ENCODE data around the gene ZXDC.

Gene ZXDC

DNA sequence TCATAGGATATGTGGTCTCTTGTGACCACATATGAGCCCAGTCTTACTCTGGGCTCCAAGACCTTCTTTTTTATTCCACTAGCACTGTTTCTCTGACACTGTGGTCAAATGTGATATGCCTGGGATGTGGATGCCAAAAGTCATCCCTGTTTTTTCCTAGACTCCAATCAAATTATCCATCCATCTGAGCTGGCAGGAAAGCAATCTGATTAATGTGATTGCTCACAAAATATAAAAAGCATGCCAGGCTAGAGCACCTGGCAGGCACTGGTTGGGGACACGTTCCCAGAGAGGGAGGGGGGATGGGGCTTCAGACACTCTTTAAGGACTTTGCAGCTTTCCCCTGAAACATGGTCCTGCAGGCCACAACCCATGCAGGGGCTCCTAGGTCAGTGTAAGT lies 84.1 kb downstream of the ZXDC start:
- DNase-seq, result no peak

DNA sequence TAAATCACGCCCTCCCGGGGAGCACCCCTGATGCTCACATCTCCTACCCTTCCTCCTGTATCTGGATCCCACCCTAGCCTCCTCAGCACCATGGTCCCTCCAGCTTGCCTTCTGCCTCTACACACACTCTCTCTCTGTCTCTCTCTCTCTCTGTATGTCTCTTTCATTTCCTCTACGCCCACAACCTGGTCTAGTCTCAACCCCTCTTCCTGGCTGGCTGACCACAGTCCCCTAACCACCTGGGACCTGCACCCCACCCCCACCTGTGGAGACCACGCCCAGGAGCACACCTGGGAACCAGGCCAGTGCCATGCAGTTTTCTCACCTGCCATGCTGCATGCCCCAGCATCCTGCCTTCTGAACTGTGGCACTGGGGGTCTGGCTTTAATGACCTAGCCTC lies 84.9 kb downstream of the ZXDC start:
- no peak for DNase-seq

DNA sequence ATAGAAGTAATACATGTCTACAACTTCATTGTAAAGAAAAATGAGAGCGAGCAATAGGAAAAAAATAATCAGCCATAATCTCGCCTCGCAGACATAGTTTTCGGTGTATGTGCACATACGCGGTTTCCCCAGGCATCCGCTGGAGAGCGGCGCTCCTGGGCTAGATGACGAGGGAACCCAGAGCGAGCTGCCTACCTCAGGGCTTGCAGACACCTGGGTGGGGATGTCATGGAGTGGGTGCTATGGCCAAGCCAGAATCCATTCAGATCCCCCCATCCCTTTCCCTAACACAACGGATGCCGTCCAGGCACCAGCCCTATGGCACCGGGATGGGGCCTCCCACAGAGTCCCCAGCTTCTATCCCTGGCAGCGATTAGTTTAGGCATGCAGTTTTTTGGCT lies 85.5 kb downstream of the ZXDC start:
- no peak for DNase-seq

DNA sequence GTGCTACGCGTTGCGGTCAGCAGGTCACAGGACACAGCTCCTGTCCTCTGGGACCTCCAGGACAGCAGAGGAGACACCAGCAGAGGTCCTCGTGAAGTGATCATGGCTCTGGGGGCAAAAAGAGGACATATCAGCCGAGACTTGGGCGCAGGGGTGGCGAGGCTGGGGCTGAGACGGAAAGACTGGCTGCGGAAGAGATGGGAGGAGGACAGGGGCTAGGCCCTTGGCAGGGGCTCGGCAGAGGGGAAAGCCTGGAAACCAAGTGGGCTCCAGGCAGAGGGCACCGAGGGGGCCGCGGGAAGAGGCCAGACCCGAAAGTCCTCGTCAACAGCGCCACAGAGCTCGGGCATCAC lies 85.9 kb downstream of the ZXDC start:
- no peak for DNase-seq

DNA sequence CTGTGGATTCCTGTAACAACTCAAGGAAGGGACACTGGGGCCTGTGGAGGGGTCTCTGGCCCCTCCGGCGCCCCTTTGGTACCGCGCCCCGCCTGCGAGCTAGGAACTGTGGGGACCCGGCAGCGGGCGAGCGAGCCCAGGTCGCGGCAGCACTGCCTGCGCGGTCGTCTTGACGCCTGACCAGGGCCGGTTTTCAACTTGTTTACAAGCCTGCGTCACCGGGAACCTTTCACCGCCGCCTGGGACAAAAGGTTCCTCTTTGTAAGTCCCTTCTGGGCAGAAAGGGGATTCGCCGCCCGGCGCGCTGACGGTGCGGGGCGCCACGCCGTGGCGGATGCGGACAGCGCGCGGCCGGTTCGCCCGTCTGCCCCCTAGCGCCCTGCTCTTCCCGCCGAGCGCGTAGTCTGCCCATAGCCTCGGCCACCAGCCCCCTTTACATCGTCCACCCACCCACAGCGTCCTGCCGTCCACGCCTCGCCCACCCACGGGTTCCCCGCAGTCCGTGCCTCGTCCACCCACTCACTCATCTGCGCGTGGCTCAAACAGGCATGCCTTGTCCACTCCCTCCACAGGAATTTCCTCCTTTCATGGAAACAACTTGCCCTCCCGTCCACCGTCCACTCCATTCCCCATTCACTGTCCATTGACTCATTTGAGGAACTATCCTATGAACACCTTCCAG lies 86.4 kb downstream of the ZXDC start:
- peak; percentile 66 for DNase-seq

All from activated CD8-positive, alpha-beta memory T cell treated with anti-CD3 and anti-CD28 coated beads for 24 hours (primary cell).